GM19372 (cell line): ENCODE data around the gene ZNF770.
A peak's percentile ranks its signal among the peaks of the same experiment; 100 is the strongest.
"Not testable (repeated sequence)": the region's sequence is repeated elsewhere in the genome, so short reads cannot be mapped to it uniquely, and the experiment has no call there.

Experiments used
- ATAC-seq: cut with Tn5 transposase; IDR thresholded peaks from one replicate; pipeline ENCODE4 v1.9.1; 2021; ENCODE audit warnings: mild to moderate bottlenecking, low read depth, moderate library complexity; ENCODE audit not compliant: unreplicated experiment

ZNF770 gene

GRCh38 chr15:34984889-34985630 lies 3.0 kb downstream of the ZNF770 start:
- no peak for ATAC-seq

- no peak for ATAC-seq
Measured at GRCh38 chr15:34976743-34977142, 11.3 kb downstream of the ZNF770 start.

- no peak for ATAC-seq
Measured at GRCh38 chr15:34976073-34976472, 12.0 kb downstream of the ZNF770 start.

- no peak for ATAC-seq
Measured at GRCh38 chr15:34973512-34973911, 14.6 kb downstream of the ZNF770 start.

- ATAC-seq, result peak; percentile 9
Measured at GRCh38 chr15:34970098-34970643, 17.9 kb downstream of the ZNF770 start.

GRCh38 chr15:34969340-34970097 lies 18.6 kb downstream of the ZNF770 start, which contains the start of gene AQR:
AQR (minus strand) TSS chr15:34969742; CDS start chr15:34969613, 129 bp downstream.
- peak; percentile 98 for ATAC-seq

GRCh38 chr15:34964277-34964676 lies 23.8 kb downstream of the ZNF770 start:
- no peak for ATAC-seq

GRCh38 chr15:34953851-34954250 lies 34.2 kb downstream of the ZNF770 start:
- ATAC-seq, result no peak

GRCh38 chr15:34952481-34952880 lies 35.6 kb downstream of the ZNF770 start:
- ATAC-seq, result no peak

GRCh38 chr15:34951993-34952392 lies 36.1 kb downstream of the ZNF770 start:
- no peak for ATAC-seq

GRCh38 chr15:34944936-34945335 lies 43.2 kb downstream of the ZNF770 start:
- no peak for ATAC-seq

GRCh38 chr15:34943711-34944110 lies 44.4 kb downstream of the ZNF770 start:
- ATAC-seq, result no peak

- ATAC-seq, result not testable (repeated sequence)
Measured at GRCh38 chr15:34943264-34943663, 44.8 kb downstream of the ZNF770 start.

- no peak for ATAC-seq
Measured at GRCh38 chr15:34942363-34942762, 45.7 kb downstream of the ZNF770 start.

GRCh38 chr15:34941831-34942230 lies 46.3 kb downstream of the ZNF770 start:
- ATAC-seq, result no peak

- no peak for ATAC-seq
Measured at GRCh38 chr15:34941185-34941698, 46.8 kb downstream of the ZNF770 start.

- no peak for ATAC-seq
Measured at GRCh38 chr15:34933432-34933975, 54.6 kb downstream of the ZNF770 start.

GRCh38 chr15:34928349-34928748 lies 59.7 kb downstream of the ZNF770 start:
- ATAC-seq, result not testable (repeated sequence)
